HEK293T (cell line): ENCODE measurements around the gene SLIT2.
A peak's percentile ranks its signal among the peaks of the same experiment; 100 is the strongest.

Experiments
- CTCF ChIA-PET: fragments of 350-600 bp; formaldehyde crosslinking; extraction: SDS; loops from one replicate; lab custom pipeline; 2021; ENCODE audit warnings: antibody characterized with exemption, inconsistent platforms; lab: Yijun Ruan, JAX
- POLR2A ChIA-PET: fragments of 350-600 bp; formaldehyde crosslinking; extraction: SDS; loops from one replicate; lab custom pipeline; 2020; ENCODE audit warnings: antibody characterized with exemption, inconsistent platforms; lab: Yijun Ruan, JAX
- DNase-seq: peaks from one replicate; pipeline ENCODE4 v3.0.0; 2012; ENCODE audit warnings: mixed read lengths; ENCODE audit errors: extremely low spot score
- ARNT ChIP-seq: fragments of 450-650 bp; IDR thresholded peaks from 2 replicates; pipeline ENCODE4 v1.6.1; 2017; ENCODE audit warnings: mild to moderate bottlenecking
- BHLHE40 ChIP-seq: fragments of 450-650 bp; IDR thresholded peaks from 2 replicates; pipeline ENCODE4 v1.6.1; 2016; ENCODE audit warnings: mild to moderate bottlenecking, moderate library complexity, borderline replicate concordance
- CTBP1 ChIP-seq: fragments of 450-650 bp; IDR thresholded peaks from 2 replicates; pipeline ENCODE4 v1.6.1; 2016; ENCODE audit warnings: borderline replicate concordance
- ELF4 ChIP-seq: fragments of 450-650 bp; IDR thresholded peaks from 2 replicates; pipeline ENCODE4 v1.6.1; 2017; ENCODE audit warnings: antibody characterized with exemption
- FOXA1 ChIP-seq: fragments of 450-650 bp; IDR thresholded peaks from 2 replicates; pipeline ENCODE4 v1.6.1; 2016; ENCODE audit warnings: mild to moderate bottlenecking
- FOXK2 ChIP-seq: fragments of 450-650 bp; IDR thresholded peaks from 2 replicates; pipeline ENCODE4 v1.6.1; 2016; ENCODE audit warnings: mild to moderate bottlenecking
- FOXM1 ChIP-seq: fragments of 450-650 bp; IDR thresholded peaks from 2 replicates; pipeline ENCODE4 v1.6.1; 2017; ENCODE audit warnings: mild to moderate bottlenecking, borderline replicate concordance
- HDGF ChIP-seq: fragments of 450-650 bp; IDR thresholded peaks from 2 replicates; pipeline ENCODE4 v1.6.1; 2017; ENCODE audit warnings: antibody characterized with exemption, borderline replicate concordance
- L3MBTL2 ChIP-seq: fragments of 450-650 bp; conservative IDR thresholded peaks from 2 replicates; pipeline ENCODE4 v1.6.1; 2016; ENCODE audit warnings: mild to moderate bottlenecking
- LEF1 ChIP-seq: fragments of 450-650 bp; IDR thresholded peaks from 2 replicates; pipeline ENCODE4 v1.6.1; 2017; ENCODE audit warnings: mild to moderate bottlenecking, borderline replicate concordance
- NFRKB ChIP-seq: fragments of 450-650 bp; IDR thresholded peaks from 2 replicates; pipeline ENCODE4 v1.6.1; 2016; ENCODE audit warnings: mild to moderate bottlenecking, moderate library complexity
- PKNOX1 ChIP-seq: fragments of 450-650 bp; IDR thresholded peaks from 2 replicates; pipeline ENCODE4 v1.6.1; 2016
- SP1 ChIP-seq: fragments of 450-650 bp; IDR thresholded peaks from 2 replicates; pipeline ENCODE4 v1.6.1; 2017
- SUZ12 ChIP-seq: fragments of 450-650 bp; IDR thresholded peaks from 2 replicates; pipeline ENCODE4 v1.6.1; 2016; ENCODE audit warnings: mild to moderate bottlenecking
- TARDBP ChIP-seq: fragments of 450-650 bp; IDR thresholded peaks from 2 replicates; pipeline ENCODE4 v1.6.1; 2016
- ZNF384 ChIP-seq: fragments of 450-650 bp; IDR thresholded peaks from 2 replicates; pipeline ENCODE4 v1.6.1; 2016

Gene SLIT2

DNA sequence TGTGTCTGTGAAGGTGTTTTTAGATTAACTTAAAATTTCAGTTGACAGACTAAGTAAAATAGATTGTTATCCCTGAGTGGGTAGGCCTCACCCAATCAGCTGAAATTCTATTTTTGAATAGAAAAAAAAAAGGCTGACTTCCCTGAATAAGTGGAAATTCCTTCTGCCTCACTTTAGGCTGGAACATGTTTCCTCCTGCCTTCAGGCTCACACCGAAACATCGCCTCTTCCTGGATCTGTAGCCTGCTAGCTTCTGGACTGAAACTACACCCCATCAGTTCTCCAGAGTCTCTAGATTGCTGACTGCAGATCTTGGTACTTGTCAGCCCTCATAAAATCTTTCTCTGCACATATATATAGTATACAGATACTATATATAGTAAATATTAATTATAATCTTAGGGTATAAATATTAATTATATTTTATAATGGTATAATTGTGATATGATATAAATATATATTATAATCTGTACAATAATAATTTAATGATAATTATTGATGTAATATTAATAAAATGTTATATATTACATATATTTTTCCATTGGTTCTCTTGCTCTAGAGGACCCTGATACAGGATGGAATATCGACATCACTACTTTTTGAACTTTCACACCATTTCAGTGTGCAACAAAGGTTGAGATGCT, 13.7 kb upstream of the SLIT2 start:
- CTCF ChIA-PET: no interaction called here
- DNase-seq: no peak
- TF ChIP-seq TARDBP (no peak), SUZ12 (no peak)
- POLR2A ChIA-PET: no interaction called here

DNA sequence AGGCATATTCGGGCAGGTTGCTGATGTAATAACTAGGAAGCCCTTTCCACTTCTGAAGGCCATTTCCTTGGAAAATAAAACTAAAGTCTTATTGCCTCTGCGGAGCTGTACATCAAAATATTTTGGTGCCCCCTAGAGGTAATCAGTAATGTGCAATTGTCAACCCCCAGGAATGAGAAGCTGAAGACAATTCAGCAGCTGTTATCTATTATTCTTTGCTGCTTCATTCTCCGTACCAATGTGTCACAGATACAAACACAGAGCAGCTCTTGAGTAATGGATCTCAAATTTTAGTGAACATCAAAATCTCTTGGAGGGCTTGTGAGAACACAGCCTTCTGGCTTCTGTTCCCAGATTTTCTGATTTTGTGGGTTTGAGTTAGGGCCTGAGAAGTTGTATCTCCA, 3.5 kb upstream of the SLIT2 start:
- POLR2A ChIA-PET: no interaction called here
- no peak for TF ChIP-seq LEF1
- no peak for TF ChIP-seq L3MBTL2
- TF ChIP-seq CTBP1: no peak
- TF ChIP-seq HDGF: no peak
- TF ChIP-seq PKNOX1: 0 out of 2 replicates have a peak, but pooled peaks have one; percentile 6
- no peak for TF ChIP-seq ELF4
- peak; percentile 30 for DNase-seq
- CTCF ChIA-PET: interaction anchor here (0.6 to 1.6 kb wide), 11 partner anchors 13 to 975 kb away, joined by 3 to 8 read pairs (median 3); no protein-coding TSS in a partner anchor

DNA sequence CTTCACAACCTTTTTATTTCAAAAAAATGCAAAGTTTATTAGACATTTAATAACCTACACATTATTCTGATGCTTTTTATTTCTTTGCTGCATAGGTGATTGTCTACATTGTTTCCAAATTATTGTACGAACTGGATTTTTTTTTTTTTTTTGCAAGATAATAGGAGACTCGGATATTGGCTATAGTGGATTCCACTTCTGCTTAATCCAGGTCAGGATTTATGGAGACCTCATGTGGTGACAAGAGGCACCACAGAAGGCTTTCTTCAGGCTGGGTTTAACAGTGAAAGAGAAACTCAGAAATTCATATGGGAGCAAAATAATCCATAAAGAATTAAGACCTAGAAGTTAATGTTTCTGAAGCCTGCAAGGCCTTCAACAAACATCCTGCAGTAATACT, 2.4 kb upstream of the SLIT2 start:
- ChIA-PET CTCF (interaction anchor here (0.6 to 1.6 kb wide), 2 partner anchors 14 to 1434 kb away, joined by 3 to 6 read pairs; no protein-coding TSS in a partner anchor), POLR2A (no interaction called here)
- DNase-seq: no peak
- TF ChIP-seq L3MBTL2 (no peak), FOXM1 (no peak), TARDBP (no peak), ARNT (no peak), ELF4 (no peak), SP1 (no peak), SUZ12 (no peak), PKNOX1 (peak; percentile 60), FOXK2 (no peak), NFRKB (no peak), LEF1 (no peak), CTBP1 (0 out of 2 replicates have a peak, but pooled peaks have one; percentile 26), HDGF (no peak), ZNF384 (peak; percentile 84), BHLHE40 (no peak)

DNA sequence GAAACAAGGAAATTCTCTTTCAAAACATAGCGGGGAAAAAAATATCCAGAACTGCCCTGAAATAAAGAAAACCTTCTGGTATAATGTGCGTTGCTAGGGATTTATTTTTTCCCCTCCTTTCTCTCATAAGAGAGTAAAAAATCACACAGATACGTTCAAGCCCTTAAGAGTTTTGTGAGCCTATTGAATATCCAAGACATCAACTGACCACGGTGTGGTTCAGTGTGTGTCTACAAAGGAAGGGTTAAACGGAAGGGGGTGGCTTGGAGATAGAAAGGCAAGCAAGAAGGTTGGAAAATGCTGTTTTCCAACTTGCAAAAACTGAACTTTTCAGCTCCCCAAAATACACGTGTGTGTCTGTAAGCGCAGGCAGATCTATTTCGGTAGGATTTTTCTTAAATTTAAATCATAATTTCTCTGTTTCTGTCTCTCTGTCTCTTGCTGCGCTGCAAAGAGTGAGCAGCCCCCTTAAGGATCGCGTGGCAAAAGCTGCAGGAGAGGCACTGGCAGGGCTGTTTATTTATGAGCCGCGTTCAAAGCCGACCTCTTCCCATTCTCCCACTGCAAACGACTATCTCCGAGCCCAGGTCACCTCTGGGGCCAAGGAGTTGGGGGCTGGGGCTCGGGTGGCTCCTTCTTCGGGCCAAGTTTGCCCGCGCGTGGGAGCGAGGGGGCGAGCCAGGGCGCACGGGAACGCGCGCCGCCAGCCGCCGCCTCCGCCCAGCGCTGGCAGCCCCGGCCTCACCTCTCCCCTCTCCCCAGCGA, 492 bp upstream of the SLIT2 start:
- DNase-seq: no peak
- CTCF ChIA-PET: interaction anchor here (0.7 kb wide), 1 partner anchor 67 kb away, joined by 3 read pairs; no protein-coding TSS in a partner anchor
- TF ChIP-seq FOXK2 (no peak), L3MBTL2 (no peak), ZNF384 (no peak), PKNOX1 (peak; percentile 60), NFRKB (no peak), TARDBP (no peak), CTBP1 (no peak), SP1 (no peak), BHLHE40 (no peak)
- POLR2A ChIA-PET: interaction anchor here (0.8 to 3.3 kb wide), 8 partner anchors 11 to 509 kb away, joined by 3 to 25 read pairs (median 8); no protein-coding TSS in a partner anchor

DNA sequence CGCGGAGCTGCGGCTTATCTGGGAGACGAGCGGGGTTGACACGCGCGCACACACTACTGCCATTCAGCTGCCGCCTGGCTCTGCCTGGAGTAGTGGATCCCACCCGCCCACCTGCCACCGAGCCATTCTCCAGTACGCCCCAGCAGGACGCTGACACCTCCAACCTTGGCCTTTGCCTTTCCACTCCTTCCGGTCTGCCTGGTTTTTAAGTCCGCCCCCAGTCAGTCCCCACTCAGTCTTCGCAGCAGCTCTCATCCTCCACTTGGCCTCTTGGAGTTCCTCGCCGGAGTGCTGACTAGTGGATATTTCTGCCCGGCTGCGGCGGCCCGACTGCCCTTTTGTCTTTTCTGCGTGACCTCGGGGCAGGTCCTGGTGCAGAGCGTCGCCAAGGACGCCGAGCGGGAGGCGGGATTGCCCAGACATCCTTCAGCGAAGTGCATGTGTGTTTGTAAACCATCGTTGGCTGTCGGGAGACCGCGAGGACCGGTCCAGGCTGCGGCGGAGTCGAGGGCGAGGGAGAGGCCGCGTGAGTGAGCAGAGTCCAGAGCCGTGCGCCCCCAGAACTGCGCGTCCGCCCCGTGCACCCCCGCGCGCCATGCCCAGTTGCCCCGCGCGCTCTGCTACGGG, 1.1 kb downstream of the SLIT2 start:
- ChIA-PET CTCF (no interaction called here), POLR2A (interaction anchor here (1.1 to 3.3 kb wide), 11 partner anchors 10 to 516 kb away, joined by 3 to 25 read pairs (median 4); no protein-coding TSS in a partner anchor)
- peak; percentile 23 for DNase-seq
- TF ChIP-seq TARDBP: no peak
- TF ChIP-seq L3MBTL2: peak; percentile 30
- no peak for TF ChIP-seq ZNF384

- no peak for DNase-seq
- POLR2A ChIA-PET: interaction anchor here (0.9 to 3.3 kb wide), 9 partner anchors 9 to 517 kb away, joined by 3 to 25 read pairs (median 8); no protein-coding TSS in a partner anchor
- TF ChIP-seq L3MBTL2 (no peak), ELF4 (no peak), BHLHE40 (no peak), TARDBP (no peak), HDGF (no peak), SUZ12 (no peak), FOXA1 (no peak), ARNT (no peak), FOXK2 (no peak), SP1 (no peak), CTBP1 (no peak), FOXM1 (no peak), ZNF384 (no peak), LEF1 (no peak), NFRKB (no peak), PKNOX1 (no peak)
- CTCF ChIA-PET: no interaction called here
These were observed 1.6 kb downstream of the SLIT2 start for GRCh38 chr4:20253283-20253734.
